Measurements from ENCODE around the gene RDH5.

DNA sequence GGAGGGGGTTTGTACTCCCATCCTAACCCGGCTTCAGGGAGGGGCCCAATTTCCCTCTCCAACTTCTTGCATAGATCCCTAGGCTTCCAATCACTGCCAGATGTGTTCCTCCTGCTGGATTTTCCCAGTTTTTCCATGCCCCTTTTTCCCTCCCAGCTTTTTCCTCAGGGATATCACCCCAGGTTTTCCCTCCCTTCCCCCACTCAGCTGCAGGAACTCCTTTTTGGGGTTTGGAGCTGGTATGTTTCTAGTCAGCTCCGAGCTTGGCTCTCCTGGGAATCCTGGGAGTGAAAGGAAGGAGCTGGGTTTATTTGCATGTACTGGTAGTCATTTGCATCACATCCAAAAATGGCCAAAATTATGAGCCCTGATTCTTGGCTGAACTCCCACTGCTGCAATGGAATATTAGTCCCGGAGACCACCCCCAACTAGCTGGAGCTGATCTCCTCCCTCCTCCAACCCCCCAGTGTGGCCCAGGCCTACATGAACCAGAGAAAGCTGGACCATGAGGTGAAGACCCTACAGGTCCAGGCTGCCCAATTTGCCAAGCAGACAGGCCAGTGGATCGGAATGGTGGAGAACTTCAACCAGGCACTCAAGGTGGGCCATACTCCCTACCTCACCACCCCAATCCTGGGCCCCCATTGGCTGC is 1.4 kb upstream of the RDH5 start:
- TF ChIP-seq POLR2A (IDR thresholded peaks at IDR 0.05) = no peak
- TF ChIP-seq, protein P1, sequence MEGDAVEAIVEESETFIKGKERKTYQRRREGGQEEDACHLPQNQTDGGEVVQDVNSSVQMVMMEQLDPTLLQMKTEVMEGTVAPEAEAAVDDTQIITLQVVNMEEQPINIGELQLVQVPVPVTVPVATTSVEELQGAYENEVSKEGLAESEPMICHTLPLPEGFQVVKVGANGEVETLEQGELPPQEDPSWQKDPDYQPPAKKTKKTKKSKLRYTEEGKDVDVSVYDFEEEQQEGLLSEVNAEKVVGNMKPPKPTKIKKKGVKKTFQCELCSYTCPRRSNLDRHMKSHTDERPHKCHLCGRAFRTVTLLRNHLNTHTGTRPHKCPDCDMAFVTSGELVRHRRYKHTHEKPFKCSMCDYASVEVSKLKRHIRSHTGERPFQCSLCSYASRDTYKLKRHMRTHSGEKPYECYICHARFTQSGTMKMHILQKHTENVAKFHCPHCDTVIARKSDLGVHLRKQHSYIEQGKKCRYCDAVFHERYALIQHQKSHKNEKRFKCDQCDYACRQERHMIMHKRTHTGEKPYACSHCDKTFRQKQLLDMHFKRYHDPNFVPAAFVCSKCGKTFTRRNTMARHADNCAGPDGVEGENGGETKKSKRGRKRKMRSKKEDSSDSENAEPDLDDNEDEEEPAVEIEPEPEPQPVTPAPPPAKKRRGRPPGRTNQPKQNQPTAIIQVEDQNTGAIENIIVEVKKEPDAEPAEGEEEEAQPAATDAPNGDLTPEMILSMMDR (IDR thresholded peaks at IDR 0.05) = no peak

Data from heart left ventricle (tissue), 13 donors.